GM12892 (cell line): ENCODE results near the gene SSBP4.
"Not testable (repeated sequence)": the region's sequence is repeated elsewhere in the genome, so short reads cannot be mapped to it uniquely, and the experiment has no call there.

ENCODE experiments used
- DNase-seq: peaks from one replicate; pipeline ENCODE4 v3.0.0; 2011; ENCODE audit not compliant: insufficient read length
- FAIRE-seq: peaks from 2 replicates; lab custom pipeline; 2011; peaks lifted over from hg19 to GRCh38; lab: Jason Lieb, UNC
- POLR2A ChIP-seq: IDR thresholded peaks from 2 replicates; pipeline ENCODE4 v1.6.1; 2011; ENCODE audit warnings: low read depth, low read length, control low read depth
- POLR2AphosphoS5 ChIP-seq: IDR thresholded peaks from 2 replicates; pipeline ENCODE4 v1.6.1; 2011; ENCODE audit warnings: low read depth, low read length, control low read depth
- TAF1 ChIP-seq: IDR thresholded peaks from 2 replicates; pipeline ENCODE4 v1.6.1; 2011; ENCODE audit warnings: low read depth, mild to moderate bottlenecking, control low read depth, low read length, borderline replicate concordance

The SSBP4 gene

GRCh38 chr19:18397242-18398202 is 21.7 kb upstream of the SSBP4 start, which contains the start of gene LRRC25:
LRRC25 (minus strand) TSS chr19:18397622; CDS start chr19:18396963, 659 bp downstream.
- DNase-seq (no peak), FAIRE-seq (peak; percentile 74)
- TF ChIP-seq TAF1 (no peak), POLR2AphosphoS5 (no peak), POLR2A (0 out of 2 replicates have a peak, but pooled peaks have one; percentile 33)

- no peak for DNase-seq
- TF ChIP-seq POLR2A (no peak), TAF1 (no peak), POLR2AphosphoS5 (no peak)
- no peak for FAIRE-seq
Observed at GRCh38 chr19:18399008-18399407, 20.2 kb upstream of the SSBP4 start.

- 0 out of 2 replicates have a peak, but pooled peaks have one; percentile 18 for TF ChIP-seq POLR2A
- TF ChIP-seq POLR2AphosphoS5: no peak
- 0 out of 2 replicates have a peak, but pooled peaks have one; percentile 42 for TF ChIP-seq TAF1
- DNase-seq (no peak), FAIRE-seq (peak; percentile 96)
Observed at GRCh38 chr19:18401580-18402112, 17.6 kb upstream of the SSBP4 start.

- not testable (repeated sequence) for DNase-seq, FAIRE-seq
Observed at GRCh38 chr19:18402455-18403248, 16.5 kb upstream of the SSBP4 start.

DNA sequence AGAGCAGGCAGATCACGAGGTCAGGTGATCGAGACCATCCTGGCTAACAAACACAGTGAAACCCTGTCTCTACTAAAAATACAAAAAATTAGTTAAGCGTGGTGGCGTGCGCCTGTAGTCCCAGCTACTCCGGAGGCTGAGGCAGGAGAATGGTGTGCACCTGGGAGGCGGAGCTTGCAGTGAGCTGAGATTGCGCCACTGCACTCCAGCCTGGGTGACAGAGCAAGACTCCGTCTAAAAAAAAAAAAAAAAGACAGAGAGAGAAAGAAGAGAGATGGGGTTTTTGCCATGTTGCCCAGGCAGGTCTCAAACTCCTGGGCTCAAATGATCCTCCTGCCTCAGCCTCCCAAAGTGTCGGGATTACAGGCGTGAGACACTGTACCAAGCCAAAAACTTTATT is 13.4 kb upstream of the SSBP4 start:
- FAIRE-seq, DNase-seq: not testable (repeated sequence)

GRCh38 chr19:18406749-18407148 is 12.4 kb upstream of the SSBP4 start:
- FAIRE-seq (no peak), DNase-seq (no peak)
- no peak for TF ChIP-seq POLR2A
- TF ChIP-seq POLR2AphosphoS5: no peak
- TF ChIP-seq TAF1: no peak

DNA sequence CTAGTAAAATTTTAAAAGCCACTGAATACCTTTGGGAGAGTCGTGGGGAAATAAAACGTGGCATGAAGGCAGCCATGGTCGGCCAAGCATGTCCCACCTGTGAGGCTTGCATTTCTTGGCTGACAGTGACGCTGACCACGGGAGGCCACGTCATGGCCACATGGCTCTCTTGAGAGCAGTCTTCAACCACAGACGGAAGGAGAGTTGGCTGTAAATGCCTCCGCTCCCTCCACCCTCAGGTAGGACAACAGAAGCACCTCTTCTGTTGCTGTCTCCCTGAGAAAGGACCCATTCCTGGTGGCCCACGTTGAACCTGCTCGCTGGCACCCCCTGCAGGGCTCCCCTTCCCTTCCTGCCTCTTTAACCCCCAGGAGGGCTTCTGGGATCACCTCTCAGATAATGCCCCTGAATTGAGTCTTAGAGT is 11.1 kb upstream of the SSBP4 start:
- TF ChIP-seq POLR2A: peak; percentile 41; the same call in 1 of the 2 replicates
- TF ChIP-seq POLR2AphosphoS5: no peak
- TF ChIP-seq TAF1: peak; percentile 39; the same call in 1 of the 2 replicates
- FAIRE-seq (peak; percentile 92), DNase-seq (no peak)

- DNase-seq (no peak), FAIRE-seq (no peak)
- TF ChIP-seq POLR2AphosphoS5 (no peak), POLR2A (no peak), TAF1 (no peak)
Observed at GRCh38 chr19:18412610-18413239, 6.5 kb upstream of the SSBP4 start.

DNA sequence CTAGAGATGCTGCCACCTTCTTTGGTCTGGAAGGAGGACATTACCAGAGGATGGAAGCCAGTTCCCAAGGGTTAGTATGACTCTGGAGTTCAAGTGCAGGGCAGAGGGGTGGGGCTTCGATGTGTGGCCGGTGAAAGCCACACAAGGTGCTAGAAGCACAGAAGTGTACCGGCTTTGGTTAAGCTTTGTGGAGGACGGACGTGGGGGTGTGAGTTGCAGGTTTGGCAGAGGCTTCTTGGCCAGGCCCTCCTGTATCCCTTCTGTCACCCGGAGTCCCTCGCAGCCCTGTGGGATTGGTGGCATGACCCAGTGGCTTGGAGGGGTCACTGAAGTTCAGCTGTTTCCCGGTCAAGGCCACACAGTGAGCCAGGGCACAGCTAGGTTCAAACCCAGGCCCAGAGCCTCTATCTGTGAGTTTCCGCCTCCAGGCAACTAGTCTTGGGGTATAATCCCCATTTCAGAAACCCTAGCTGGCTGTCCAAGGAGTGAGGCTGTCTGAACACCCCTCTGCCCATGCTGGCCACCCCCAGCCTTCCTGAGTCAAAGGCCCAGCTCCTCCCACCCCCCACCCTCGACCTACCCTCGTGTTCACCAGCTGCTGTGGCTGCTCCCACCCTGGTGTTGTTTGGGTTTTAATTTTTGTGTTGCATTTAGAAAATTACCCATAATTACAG is 4.6 kb upstream of the SSBP4 start:
- TF ChIP-seq POLR2AphosphoS5: no peak
- FAIRE-seq (no peak), DNase-seq (no peak)

DNA sequence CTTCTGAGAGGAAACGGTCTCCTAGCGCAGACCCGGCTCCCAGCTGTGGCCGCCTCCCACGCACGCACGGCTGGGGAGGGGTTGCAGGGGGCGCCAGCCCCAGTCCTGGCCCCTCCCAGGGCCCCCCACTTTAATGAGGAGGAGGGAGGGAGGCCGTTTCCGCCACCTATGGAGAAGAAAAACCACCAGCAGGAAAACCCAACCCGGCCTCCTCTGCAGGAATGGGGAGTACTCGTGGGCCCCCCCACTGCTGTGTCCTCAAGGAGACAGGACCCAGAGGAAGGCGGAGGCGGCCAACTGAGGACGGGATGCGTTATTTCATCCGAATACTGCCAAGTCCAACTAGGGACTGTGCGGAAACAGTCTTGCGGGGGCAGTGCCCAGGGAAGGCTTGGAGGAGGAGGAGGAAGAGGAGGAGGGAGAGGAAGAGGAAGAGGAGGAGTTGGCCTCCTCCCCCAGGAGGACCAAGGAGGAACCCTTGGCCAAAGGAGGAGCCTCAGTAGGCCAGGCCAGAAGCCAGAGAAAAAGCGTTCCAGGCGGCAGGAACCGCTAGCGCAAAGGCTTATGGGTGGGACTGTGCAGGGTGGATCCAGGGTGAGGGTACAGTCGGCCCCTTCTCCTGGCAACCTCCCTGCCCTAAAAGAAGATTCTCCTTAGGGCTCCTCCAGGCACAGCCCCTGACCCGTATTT is 3.9 kb upstream of the SSBP4 start:
- FAIRE-seq (no peak), DNase-seq (no peak)
- TF ChIP-seq POLR2A (no peak), TAF1 (no peak), POLR2AphosphoS5 (no peak)

- DNase-seq: no peak
- TF ChIP-seq POLR2A (no peak), TAF1 (no peak), POLR2AphosphoS5 (no peak)
- no peak for FAIRE-seq
Observed at GRCh38 chr19:18416778-18417249, 2.4 kb upstream of the SSBP4 start.
